HCT116 (cell line): ENCODE measurements around the gene C3orf20.

Source experiments
- CEBPB ChIP-seq: IDR thresholded peaks from 2 replicates; pipeline ENCODE4 v1.6.1; 2012; ENCODE audit warnings: low read depth
- CTCF ChIP-seq, 3 experiments: fragments of 200-600 bp in 1 of 3; sonication (generic) in 1 of 3; IDR thresholded peaks in 2 of 3; conservative IDR thresholded peaks in 1 of 3; 2 replicates each; pipeline ENCODE4 v1.5.1; 2012 to 2017; ENCODE audit warnings: low read depth in 2 of 3, low read length in 2 of 3, antibody characterized with exemption in 1 of 3, borderline replicate concordance in 1 of 3, control low read depth in 1 of 3, mild to moderate bottlenecking in 1 of 3, mixed read lengths in 1 of 3, mixed run types in 1 of 3, moderate library complexity in 1 of 3; ENCODE audit not compliant: insufficient read depth in 1 of 3
- EZH2 ChIP-seq: fragments of 200-600 bp; sonication (generic); IDR thresholded peaks from 2 replicates; pipeline ENCODE4 v1.6.1; 2017; ENCODE audit warnings: antibody characterized with exemption, mixed run types
- EZH2phosphoT487 ChIP-seq: fragments of 200-600 bp; IDR thresholded peaks from 2 replicates; pipeline ENCODE4 v1.6.1; 2018; ENCODE audit warnings: antibody characterized with exemption, borderline replicate concordance
- MAX ChIP-seq: IDR thresholded peaks from 2 replicates; pipeline ENCODE4 v1.6.1; 2012
- POLR2A ChIP-seq: IDR thresholded peaks from 2 replicates; pipeline ENCODE4 v1.7.0; 2011; ENCODE audit warnings: borderline replicate concordance; ENCODE audit not compliant: insufficient read depth, insufficient read length; ENCODE audit errors: extremely low read depth
- POLR2AphosphoS5 ChIP-seq: IDR thresholded peaks from 2 replicates; pipeline ENCODE4 v1.6.1; 2011; ENCODE audit warnings: mild to moderate bottlenecking, low read depth, low read length, moderate library complexity
- RAD21 ChIP-seq: IDR thresholded peaks from 2 replicates; pipeline ENCODE4 v1.6.1; 2012; ENCODE audit warnings: low read depth, mild to moderate bottlenecking
- YY1 ChIP-seq: IDR thresholded peaks from 2 replicates; pipeline ENCODE4 v1.6.1; 2011; ENCODE audit warnings: low read length, low read depth, moderate library complexity, mild to moderate bottlenecking; ENCODE audit not compliant: insufficient replicate concordance; ENCODE audit errors: extremely low read depth
- ZNF274 ChIP-seq: fragments of 200-500 bp; sonication (Bioruptor generic); IDR thresholded peaks from 2 replicates; pipeline ENCODE4 v1.6.1; 2014; ENCODE audit warnings: mild to moderate bottlenecking, low read depth, low read length, inconsistent platforms
- TF ChIP-seq, protein P1 (sequence below): IDR thresholded peaks from 2 replicates; pipeline ENCODE4 v1.6.1; 2012; ENCODE audit warnings: low read depth

- TF ChIP-seq, protein P1, sequence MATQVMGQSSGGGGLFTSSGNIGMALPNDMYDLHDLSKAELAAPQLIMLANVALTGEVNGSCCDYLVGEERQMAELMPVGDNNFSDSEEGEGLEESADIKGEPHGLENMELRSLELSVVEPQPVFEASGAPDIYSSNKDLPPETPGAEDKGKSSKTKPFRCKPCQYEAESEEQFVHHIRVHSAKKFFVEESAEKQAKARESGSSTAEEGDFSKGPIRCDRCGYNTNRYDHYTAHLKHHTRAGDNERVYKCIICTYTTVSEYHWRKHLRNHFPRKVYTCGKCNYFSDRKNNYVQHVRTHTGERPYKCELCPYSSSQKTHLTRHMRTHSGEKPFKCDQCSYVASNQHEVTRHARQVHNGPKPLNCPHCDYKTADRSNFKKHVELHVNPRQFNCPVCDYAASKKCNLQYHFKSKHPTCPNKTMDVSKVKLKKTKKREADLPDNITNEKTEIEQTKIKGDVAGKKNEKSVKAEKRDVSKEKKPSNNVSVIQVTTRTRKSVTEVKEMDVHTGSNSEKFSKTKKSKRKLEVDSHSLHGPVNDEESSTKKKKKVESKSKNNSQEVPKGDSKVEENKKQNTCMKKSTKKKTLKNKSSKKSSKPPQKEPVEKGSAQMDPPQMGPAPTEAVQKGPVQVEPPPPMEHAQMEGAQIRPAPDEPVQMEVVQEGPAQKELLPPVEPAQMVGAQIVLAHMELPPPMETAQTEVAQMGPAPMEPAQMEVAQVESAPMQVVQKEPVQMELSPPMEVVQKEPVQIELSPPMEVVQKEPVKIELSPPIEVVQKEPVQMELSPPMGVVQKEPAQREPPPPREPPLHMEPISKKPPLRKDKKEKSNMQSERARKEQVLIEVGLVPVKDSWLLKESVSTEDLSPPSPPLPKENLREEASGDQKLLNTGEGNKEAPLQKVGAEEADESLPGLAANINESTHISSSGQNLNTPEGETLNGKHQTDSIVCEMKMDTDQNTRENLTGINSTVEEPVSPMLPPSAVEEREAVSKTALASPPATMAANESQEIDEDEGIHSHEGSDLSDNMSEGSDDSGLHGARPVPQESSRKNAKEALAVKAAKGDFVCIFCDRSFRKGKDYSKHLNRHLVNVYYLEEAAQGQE, result no peak
- TF ChIP-seq CTCF (IDR thresholded peaks at IDR 0.05 in 2 of 3, conservative IDR thresholded peaks at IDR 0.05 in 1 of 3; ENCODE audit: borderline replicate concordance in 1 of 3, insufficient read depth in 1 of 3, low read depth in 2 of 3, low read length in 2 of 3) (no peak), POLR2A (no peak), EZH2 (no peak), EZH2phosphoT487 (no peak), POLR2AphosphoS5 (no peak), YY1 (no peak), RAD21 (no peak), MAX (no peak), ZNF274 (no peak), CEBPB (no peak)
Measured at GRCh38 chr3:14691239-14691638, 16.3 kb downstream of the C3orf20 start.
